Erythroblast (primary cell): ENCODE results near the gene XDH.

ENCODE experiments used
- GATA1 ChIP-seq: IDR thresholded peaks from 2 replicates; pipeline ENCODE4 v1.6.1; 2011; ENCODE audit warnings: low read depth, mild to moderate bottlenecking, control low read depth, low read length, moderate library complexity
- POLR2A ChIP-seq: IDR thresholded peaks from 2 replicates; pipeline ENCODE4 v1.6.1; 2011; ENCODE audit warnings: mild to moderate bottlenecking, low read length

- no peak for TF ChIP-seq POLR2A
- no peak for TF ChIP-seq GATA1
These were observed 9.7 kb downstream of the XDH start for GRCh38 chr2:31404827-31405226.
